ENCODE results near the gene SLC10A6.

SLC10A6 gene

GRCh38 chr4:86778175-86778574 lies 71.0 kb downstream of the SLC10A6 start:
- peak; percentile 14 for DNase-seq (ENCODE audit: low spot score)

GRCh38 chr4:86775061-86775460 lies 74.1 kb downstream of the SLC10A6 start:
- DNase-seq (ENCODE audit: low spot score), result no peak
